ENCODE measurements around the gene PLAAT2.

PLAAT2 gene

DNA sequence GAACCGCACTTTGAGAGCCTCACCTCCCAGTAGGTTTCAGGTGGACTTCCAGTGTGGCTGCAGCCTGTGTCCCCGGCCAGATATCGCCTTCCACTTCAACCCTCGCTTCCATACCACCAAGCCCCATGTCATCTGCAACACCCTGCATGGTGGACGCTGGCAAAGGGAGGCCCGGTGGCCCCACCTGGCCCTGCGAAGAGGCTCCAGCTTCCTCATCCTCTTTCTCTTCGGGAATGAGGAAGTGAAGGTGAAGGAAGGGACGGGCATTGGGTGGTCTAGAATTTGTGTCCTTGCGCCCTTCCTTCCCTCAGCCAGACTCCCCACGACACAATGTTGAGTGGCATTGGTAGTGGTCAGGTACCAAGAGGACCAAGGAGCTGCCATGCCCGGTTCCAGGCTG is 54.4 kb downstream of the PLAAT2 start:
- no peak for DNase-seq (ENCODE audit: low read depth, low spot score)
- ChIA-PET POLR2A (no interaction called here), CTCF (interaction anchor here (1.3 to 2.3 kb wide), 2 partner anchors 29 to 30 kb away, joined by 6 to 9 read pairs; no protein-coding TSS in a partner anchor)
- no peak overlapping the region for H3K4me3 ChIP-seq (ENCODE audit: low read depth, low read length)
- TF ChIP-seq, protein P1, sequence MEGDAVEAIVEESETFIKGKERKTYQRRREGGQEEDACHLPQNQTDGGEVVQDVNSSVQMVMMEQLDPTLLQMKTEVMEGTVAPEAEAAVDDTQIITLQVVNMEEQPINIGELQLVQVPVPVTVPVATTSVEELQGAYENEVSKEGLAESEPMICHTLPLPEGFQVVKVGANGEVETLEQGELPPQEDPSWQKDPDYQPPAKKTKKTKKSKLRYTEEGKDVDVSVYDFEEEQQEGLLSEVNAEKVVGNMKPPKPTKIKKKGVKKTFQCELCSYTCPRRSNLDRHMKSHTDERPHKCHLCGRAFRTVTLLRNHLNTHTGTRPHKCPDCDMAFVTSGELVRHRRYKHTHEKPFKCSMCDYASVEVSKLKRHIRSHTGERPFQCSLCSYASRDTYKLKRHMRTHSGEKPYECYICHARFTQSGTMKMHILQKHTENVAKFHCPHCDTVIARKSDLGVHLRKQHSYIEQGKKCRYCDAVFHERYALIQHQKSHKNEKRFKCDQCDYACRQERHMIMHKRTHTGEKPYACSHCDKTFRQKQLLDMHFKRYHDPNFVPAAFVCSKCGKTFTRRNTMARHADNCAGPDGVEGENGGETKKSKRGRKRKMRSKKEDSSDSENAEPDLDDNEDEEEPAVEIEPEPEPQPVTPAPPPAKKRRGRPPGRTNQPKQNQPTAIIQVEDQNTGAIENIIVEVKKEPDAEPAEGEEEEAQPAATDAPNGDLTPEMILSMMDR (IDR thresholded peaks at IDR 0.05; ENCODE audit: insufficient read depth, low read length, missing control alignments), result no peak

DNA sequence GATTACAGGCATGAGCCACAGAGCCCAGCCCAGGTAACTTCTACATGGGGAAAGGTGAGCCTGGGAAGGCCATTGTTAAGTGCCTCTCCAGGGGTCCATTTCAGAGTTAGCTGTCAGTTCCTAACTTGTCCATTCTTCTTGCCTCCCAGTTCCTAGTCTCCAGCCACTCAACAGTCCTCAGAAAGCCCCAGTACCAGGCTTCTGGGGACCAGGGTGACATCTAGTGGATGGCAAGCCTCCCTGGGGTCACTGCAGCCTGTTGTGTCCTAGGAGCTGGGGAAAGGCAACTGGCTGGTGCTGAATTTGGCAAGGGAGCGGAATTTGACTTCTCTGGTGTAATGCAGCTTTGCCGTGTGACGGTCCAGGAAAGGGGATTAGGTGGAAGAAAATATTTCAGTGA is 55.2 kb downstream of the PLAAT2 start:
- no peak for DNase-seq (ENCODE audit: low read depth, low spot score)
- CTCF ChIA-PET, result interaction anchor here (2.3 kb wide), 1 partner anchor 28 kb away, joined by 9 read pairs; no protein-coding TSS in a partner anchor
- TF ChIP-seq, protein P1 (IDR thresholded peaks at IDR 0.05; ENCODE audit: insufficient read depth, low read length, missing control alignments), result no peak
- no peak overlapping the region for H3K4me3 ChIP-seq (ENCODE audit: low read depth, low read length)
- POLR2A ChIA-PET, result no interaction called here

DNA sequence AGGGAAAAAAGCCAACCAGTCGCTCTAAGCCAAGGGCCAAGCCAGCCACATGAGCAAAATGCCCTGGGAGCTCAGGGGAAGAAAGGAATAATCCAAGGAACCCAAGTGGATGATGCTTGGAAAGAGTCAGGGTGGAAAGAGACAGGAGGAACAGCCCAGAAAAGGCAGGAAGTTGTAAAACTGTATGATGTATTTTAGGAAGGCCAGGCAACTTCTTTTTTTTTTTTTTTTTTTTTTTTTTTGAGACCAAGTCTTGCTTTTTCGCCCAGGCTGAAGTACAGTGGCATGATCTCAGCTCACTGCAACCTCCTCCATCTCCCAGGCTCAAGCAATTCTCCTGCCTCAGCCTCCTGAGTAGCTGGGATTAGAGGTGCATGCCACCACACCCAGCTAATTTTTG is 55.7 kb downstream of the PLAAT2 start:
- TF ChIP-seq, protein P1 (IDR thresholded peaks at IDR 0.05; ENCODE audit: insufficient read depth, low read length, missing control alignments), result no peak
- CTCF ChIA-PET, result interaction anchor here (2.3 kb wide), 1 partner anchor 28 kb away, joined by 9 read pairs; no protein-coding TSS in a partner anchor
- H3K4me3 ChIP-seq (ENCODE audit: low read depth, low read length), result no peak overlapping the region
- POLR2A ChIA-PET, result no interaction called here
- no peak for DNase-seq (ENCODE audit: low read depth, low spot score)

DNA sequence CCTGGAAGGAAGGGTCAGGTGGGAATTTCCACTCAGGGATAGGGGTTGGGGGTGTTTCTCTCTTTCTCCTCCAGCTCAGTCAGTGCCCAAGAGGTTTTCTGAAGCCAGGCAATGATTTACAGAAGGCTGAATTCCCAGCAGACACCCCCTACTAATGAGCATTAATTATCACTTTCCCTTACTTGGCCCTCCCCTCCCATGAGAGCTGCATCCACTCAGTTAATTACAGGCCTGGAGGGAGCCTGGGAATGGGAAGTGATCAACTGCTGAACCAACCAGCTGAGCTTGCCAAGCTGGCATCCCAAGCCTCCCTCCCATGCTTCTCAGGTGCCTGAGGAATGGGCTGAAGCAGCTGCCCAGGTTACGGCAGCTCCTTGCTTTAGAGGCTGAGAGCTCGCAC is 56.3 kb downstream of the PLAAT2 start:
- CTCF ChIA-PET, result interaction anchor here (2.3 kb wide), 1 partner anchor 27 kb away, joined by 9 read pairs; no protein-coding TSS in a partner anchor
- TF ChIP-seq, protein P1 (IDR thresholded peaks at IDR 0.05; ENCODE audit: insufficient read depth, low read length, missing control alignments), result no peak
- POLR2A ChIA-PET, result no interaction called here
- DNase-seq (ENCODE audit: low read depth, low spot score), result no peak
- no peak overlapping the region for H3K4me3 ChIP-seq (ENCODE audit: low read depth, low read length)

DNA sequence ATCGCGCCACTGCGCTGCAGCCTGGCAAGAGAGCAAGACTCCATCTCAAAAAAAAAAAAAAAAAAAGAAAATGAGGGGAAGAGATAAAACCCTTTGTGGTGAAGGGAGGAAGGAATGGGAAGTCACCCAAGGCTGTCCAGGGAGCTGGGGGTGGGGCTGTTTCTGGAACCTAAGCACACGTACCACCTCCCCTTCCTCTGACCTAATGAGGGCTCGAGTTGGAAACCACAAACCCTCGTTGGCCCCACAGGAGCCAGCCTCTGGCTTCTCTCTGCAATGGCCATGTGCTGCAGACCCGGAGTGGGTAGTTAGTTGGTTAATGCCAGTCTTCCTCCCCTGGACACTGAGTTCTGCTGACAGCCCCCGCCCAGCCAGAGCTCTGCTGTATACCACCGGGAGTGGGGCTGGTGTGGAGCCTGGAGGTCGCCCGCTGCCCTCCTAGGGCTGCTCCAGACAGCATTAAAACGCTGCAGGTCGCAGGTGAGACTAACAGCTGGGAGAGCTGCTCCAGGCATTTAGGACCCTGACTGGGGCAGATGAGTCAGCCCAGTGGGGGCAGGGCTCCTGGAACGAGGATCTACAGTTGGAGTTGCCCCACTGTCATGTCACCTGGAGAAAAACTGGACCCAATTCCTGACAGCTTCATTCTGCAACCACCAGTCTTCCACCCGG is 57.2 kb downstream of the PLAAT2 start, which contains the start of gene LGALS12:
TSS of gene LGALS12 (plus strand) at position 228 of the 672 bp plus-strand sequence. CDS start at position 603, 375 bp downstream.
- no peak for DNase-seq (ENCODE audit: low read depth, low spot score)
- POLR2A ChIA-PET, result no interaction called here

More for the DNA sequence above, 57.2 kb downstream of the PLAAT2 start, which contains the start of gene LGALS12:
- TF ChIP-seq, protein P1 (IDR thresholded peaks at IDR 0.05; ENCODE audit: insufficient read depth, low read length, missing control alignments), result no peak
- no peak within 1 kb of the TSS for H3K4me3 ChIP-seq (ENCODE audit: low read depth, low read length)
- CTCF ChIA-PET, result interaction anchor here (2.3 kb wide), 1 partner anchor 26 kb away, joined by 9 read pairs; no protein-coding TSS in a partner anchor

Measured in AG04449 (cell line).